NCI-H2196 treated with DMSO at 0.1 percent for 48 hours (cell line): ENCODE measurements around the gene RHBDL2.
"Not testable (repeated sequence)": the region's sequence is repeated elsewhere in the genome, so short reads cannot be mapped to it uniquely, and the experiment has no call there.

ENCODE experiments used
- DNase-seq: peaks from one replicate; lab custom pipeline; 2025; ENCODE audit not compliant: unreplicated experiment; lab: John Stamatoyannopoulos, UW

The RHBDL2 gene, protein sequence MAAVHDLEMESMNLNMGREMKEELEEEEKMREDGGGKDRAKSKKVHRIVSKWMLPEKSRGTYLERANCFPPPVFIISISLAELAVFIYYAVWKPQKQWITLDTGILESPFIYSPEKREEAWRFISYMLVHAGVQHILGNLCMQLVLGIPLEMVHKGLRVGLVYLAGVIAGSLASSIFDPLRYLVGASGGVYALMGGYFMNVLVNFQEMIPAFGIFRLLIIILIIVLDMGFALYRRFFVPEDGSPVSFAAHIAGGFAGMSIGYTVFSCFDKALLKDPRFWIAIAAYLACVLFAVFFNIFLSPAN

DNA sequence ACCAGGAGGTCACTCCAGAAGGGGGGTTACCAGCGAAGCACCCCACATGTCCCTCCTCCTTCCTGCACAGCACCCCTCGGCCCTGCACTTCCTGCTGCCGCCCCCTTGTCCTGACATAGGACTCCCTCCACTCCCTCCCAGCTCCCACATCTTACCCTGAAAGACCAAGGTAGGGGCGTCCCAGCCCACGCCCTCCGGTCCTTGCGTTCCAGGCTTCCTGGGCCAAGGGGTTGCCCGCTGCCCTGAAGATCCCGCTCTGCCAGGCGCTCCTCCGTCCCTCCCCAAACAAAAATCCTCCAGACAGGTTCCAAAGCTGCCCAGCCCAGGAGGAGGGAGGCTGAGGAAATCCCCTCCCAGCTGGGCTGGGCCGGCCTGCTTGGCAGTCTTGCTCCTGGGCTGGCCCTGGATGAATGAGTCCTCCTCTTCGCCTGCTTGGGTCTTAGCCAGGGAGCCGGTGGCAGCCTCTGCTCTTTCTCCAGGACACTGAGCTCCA is at the start of gene RHBDL2:
Gene RHBDL2, minus strand, starts transcription at position 304 of the 493 bp plus-strand sequence. CDS start 22,618 bp downstream, outside the sequence.
- DNase-seq = peak; percentile 17

DNA sequence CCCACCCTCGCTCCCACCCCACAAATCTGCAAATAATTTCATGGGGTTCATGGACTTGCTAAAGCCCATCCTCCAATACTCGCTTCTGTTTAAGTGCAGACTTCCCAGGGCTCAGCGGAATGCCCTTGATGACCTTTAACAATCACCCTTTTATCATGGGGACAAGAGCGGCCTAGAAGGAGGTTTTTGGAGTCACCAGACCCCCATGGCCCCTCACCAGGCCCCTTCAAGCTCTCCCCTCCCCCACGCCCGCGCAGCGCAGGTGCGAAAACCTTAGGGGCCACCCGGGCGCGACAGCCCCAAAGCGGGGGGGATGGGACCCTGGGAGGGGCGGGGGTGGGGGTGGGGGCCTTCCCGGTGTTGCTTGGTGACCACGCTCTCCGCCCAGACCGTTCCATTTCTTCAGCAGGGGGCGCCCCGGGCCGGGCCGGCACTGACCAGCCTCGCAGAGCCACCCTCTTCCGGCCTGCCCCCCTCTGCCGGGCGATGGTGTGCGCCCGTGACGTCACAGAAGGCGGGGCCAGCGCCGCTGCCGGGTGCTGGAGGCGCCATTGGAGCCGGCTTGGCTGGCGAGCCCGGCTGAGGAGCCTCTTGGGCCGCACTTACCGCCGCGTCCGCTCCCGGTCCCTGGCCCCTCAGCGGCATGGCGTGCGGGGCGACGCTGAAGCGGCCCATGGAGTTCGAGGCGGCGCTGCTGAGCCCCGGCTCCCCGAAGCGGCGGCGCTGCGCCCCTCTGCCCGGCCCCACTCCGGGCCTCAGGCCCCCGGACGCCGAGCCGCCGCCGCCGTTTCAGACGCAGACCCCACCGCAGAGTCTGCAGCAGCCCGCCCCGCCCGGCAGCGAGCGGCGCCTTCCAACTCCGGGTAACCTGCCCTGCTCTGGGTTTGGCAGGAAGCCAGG is 49.4 kb upstream of the RHBDL2 start, which contains the start of gene AKIRIN1:
Gene AKIRIN1, plus strand, starts transcription at position 539 of the 900 bp plus-strand sequence. Its CDS starts 105 bp downstream, at position 644.
- DNase-seq = peak; percentile 86

DNA sequence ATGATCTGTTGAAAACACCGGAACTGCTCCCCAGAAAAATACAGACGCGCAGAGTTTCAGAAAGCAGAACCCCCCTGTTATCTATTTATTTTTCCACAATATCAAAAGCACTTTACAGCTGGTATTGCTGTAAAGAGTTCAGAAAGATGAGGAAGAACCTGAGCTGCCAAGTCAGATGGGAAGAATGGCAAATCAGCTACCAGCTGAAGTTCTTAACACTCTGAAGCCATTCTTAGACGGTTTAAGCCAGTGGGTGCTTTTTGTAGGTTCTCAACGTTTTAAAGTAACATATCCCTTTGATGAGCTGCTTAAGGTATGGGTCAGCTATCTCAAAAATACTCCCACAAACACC is 48.7 kb upstream of the RHBDL2 start:
- DNase-seq = no peak

DNA sequence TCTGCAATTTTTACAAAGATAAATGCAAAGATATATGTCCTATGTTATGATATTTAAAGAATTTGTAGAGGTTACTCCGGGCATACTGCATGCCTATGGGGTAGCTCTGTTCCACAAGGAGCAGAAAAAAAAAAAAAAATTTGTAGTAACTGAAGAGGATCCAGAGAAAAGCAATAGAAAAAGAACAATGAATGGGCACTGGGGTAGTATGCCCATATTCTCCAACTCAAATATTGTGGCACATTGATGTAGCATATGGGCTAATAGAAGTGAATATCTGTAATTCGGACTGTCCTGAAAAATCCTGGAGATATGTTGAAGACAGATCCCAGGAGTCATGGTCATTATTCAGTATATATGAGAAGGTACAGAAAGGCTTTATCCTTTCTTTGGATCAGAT is 48.3 kb upstream of the RHBDL2 start:
- DNase-seq = no peak

DNA sequence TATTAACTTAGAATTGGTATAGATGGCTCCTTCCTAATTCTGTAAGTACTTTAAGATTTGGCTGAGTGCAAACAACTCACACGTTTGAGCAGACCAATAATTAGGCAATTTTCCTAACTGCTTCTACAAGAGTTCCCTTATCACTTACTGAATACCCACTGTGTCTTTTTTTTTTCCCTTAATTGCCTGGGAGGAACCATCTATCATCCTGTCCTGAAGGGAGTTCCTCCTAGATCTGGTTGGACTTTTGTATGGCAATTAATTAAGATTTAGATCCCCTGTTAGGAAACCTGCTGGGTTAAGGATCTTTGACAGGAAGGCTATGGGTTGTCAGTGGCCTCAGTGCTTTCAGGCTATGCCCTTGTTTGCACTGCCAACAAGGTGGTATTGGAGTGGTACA is 37.8 kb upstream of the RHBDL2 start:
- DNase-seq = not testable (repeated sequence)

DNA sequence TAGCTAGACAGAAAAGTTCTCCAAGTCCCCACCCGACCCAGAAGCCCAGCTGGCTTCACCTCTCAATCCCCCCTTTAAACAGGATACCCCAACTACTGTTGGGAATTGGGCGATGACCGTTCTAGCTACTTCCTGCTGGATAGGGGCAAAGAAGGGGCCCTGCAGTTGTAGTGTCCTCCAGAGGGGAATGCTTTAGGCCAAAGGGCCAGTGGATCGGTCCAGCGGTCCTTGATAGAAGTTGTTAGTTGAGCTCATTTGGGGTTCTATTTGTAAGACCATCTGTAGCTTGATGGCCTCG is 36.6 kb upstream of the RHBDL2 start:
- DNase-seq = not testable (repeated sequence)

DNA sequence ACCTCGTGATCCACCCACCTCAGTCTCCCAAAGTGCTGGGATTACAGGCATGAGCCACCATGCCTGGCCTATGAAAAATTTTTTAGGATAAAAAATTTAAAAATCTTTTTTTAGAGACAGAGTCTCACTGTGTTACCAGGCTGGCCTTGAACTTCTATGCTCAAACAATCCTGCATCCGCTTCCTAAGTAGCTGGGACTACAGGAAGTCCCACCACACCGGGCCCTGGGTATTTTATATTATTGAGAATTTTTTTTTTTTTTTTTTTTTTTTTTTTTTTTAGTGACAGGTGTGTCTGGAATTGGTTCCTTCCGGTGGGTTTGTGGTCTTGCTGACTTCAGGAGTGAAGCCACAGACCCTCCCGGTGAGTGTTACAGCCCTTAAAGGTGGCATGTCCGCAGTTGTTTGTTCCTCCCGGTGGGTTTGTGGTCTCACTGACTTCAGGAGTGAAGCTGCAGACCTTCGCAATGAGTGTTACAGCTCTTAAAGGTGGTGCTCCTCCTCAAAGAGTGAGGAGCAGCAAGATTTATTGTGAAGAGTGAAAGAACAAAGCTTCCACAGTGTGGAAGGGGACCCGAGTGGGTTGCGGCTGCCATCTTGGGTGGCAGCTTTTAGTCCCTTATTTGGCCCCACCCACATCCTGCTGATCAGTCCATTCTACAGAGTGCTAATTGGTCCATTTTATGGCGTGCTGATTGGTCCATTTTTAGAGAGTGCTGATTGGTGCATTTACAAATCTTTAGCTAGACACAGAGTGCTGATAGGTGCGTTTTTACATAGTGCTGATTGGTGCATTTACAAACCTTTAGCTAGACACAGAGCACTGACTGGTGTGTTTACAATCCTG is 36.0 kb upstream of the RHBDL2 start:
- not testable (repeated sequence) for DNase-seq

DNA sequence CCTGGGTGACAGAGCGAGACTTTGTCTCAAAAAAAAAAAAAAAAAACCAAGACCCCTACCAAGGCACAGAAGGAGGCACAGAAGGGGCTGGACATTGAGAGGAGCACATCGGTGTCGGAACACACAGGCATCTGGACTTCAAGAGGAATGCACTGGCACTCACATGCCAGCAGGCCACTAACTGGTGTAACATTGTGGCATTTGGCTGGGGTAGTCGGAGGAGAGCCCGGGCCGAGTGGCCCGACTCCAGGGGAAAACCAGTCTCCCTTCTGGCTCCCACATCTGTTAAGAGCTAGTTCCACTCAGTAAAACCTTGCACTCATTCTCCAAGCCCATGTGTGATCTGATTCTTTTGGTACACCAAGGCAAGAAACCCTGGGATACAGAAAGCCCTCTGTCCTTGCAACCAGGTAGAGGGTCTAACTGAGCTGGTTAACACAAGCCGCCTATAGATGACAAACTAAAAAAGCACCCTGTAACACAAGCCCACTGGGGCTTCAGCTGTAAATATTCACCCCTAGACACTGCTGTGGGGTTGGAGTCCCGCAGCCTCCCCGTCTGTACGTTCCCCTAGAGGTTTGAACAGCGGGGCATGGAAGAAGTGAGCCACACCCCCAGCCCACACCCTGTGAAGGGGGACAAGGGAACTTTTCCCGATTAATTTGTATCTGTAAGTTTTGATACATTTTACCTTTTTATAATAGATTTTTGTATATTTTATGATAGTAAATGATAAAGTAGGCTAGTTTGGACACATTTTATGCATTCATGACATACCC is 32.2 kb upstream of the RHBDL2 start:
- DNase-seq = no peak

DNA sequence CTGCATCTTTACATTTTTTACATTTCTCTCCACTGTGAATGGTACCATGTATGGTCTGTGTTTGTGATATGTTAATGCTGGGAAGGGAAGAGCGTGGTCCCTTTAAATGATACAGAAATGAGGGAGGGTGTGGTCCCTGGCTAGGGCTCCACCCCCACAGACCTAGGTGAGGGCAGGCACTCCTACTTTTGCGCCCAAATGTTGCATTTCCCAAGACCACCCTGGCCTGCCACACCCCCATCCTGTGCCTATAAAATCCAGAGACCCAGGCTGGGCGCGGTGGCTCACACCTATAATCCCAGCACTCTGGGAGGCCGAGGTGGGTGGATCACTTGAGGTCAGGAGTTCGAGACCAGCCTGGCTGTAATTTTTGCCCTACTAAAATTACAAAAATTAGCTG is 31.5 kb upstream of the RHBDL2 start:
- not testable (repeated sequence) for DNase-seq

DNA sequence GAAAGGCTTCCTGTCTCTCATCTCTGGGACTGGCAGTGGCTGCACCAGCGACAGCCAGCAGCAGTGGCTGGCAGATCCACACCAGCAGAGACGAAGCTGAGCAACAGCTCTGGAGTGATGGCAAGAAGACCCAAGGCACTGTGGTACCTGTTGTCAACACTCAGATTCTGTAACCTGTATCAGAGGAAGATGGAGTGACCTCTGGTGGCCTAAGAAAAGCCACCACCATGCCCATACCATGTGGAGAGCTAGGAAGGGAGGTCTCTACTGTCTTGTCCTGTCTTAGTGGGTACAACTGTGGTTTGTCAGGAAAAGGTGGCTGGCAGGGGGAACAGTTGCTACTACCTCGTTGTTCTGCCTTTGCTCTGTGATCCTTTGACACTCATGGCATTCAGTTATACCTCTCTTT is 22.5 kb upstream of the RHBDL2 start:
- no peak for DNase-seq

DNA sequence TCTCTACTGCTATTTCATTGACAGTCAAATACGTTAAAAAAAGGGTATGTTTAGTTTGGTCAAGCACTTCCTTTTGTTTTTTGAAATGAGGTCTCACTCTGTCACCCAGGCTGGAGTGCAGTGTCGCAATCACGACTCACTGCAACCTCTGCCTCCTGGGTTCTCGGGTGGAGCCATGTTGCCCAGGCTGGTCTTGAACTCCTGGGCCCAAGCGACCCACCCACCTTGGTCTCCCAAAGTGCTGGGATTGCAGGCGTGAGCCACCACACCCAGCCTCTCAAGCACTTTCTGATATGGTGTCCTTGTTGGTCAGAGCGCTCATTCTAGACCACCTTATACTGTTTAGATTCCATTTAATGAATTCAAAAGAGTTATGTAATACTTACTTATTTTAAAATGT is 20.9 kb upstream of the RHBDL2 start:
- no peak for DNase-seq

DNA sequence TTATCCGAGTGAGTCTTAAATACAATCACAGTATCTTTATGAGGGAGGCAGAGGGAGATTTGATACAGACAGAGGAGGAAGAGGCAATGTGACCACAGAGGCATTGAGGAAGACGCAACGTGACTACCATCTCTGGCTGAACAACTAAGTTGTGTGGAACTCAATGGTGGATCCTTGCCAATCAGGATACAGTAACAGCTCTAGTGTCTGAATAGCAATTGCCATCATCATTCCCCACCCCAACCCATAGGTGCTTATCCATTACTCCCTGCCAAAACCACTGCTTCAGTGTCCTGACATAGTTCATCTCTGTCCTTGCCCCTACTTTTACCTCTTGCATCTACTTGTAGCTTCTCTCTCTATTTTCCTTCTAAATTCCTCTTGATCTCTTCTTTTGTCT is 20.5 kb upstream of the RHBDL2 start:
- DNase-seq = no peak

DNA sequence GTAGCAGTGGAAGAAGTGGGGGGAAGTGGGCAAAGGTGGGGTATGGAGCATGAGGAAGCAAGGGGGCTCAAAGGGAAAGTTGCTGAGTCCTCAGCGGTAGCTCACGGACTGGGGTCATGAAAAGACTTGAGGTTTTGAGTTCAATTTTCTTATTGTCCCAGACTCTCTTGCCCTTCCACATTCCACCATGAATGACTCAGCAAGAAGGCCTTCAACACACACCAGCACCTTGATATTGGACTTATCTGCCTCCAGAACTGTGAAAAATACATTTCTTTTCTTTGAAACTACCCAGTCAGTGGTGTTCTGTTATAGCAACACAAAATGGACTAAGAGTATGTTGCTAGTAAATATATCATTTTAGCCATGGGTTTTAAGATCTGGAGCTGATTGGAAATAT is 17.3 kb upstream of the RHBDL2 start:
- DNase-seq = no peak

DNA sequence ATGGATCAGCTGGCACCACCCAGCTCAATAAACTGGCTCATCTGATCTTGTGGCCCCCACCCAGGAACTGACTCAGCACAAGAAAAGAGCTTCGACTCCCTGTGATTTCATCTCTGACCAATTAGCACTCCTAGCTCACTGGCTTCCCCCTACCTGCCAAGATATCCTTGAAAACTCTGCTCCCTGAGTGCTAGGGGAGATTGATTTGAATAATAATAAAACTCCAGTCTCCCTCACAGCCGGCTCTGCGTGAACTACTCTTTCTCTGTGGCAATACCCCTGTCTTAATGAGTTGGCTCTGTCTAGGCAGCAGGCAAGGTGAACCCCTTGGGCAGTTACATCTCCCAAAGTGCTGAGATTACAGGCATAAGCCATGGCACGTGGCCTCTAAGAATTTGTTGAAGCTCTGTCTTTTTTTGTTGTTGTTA is 11.8 kb upstream of the RHBDL2 start:
- no peak for DNase-seq

DNA sequence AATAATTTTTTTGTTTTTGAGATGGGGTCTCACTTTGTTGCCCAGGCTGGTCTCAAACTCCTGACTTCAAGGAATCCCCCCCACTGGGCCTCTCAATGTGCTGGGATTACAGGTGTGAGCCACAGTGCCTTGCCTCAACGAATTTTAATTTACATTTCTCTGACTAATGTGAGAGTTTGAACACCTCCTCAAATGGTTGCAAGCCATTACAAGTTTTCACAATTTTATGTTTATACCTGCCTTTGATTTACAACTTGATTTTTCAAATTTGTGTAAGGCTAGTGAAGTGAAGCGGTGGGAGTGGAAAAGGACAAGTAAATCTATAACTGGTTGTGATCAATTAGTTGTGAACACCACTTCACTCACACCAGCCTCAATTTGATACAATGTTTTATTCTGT is 8.9 kb upstream of the RHBDL2 start:
- DNase-seq = no peak

DNA sequence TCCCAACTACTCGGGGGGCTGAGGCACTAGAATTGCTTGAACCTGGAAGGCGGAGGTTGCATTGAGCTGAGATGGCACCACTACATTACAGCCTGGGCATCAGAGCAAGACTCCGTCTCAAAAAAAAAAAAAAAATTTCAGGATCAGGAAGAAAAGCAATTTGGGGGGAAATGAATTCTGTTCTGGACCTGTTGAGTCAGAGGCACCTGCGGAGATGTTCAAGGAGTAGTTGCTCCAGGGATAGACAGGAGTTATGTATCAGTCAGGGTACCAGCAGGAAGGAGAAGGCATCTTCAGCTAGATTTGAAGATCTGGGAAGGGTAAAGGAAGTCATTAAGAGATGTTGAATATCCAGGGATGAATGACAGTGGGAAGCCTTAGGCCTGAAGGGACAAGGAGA is 2.9 kb upstream of the RHBDL2 start:
- DNase-seq = no peak

DNA sequence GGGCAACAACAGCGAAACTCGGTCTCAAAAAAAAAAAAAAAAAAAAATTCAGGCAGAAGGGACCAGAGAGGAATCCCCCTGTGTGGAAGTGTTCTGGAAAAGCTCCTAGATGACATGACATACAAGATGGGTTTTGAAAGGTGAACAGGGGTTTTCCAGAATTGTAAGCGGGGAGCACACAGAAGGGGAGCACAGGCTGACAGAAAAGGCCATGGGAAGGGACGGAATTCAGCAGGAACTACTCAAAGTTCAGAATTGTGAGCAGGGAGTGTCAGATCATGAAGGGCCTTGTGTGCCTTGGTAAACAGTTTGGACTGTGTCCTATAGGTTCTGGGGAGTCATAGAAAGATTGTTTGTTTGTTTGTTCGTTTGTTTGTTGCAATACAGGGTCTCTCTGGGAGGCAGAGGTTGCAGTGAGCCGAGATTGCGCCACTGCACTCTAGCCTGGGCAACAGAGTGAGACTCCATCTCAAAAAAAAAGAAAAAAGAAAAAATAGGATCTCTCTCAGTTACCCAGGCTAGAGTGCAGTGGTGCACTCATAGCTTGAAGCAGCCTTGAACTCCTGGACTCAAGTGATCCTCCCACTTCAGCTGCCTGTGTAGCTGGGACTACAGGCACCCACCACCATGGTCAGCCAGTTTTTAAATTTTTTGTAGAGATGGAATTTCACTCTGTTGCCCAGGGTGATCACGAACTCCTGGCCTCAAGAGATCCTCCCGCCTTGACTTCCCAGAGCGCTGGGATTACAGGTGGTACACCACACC is 1.2 kb upstream of the RHBDL2 start:
- no peak for DNase-seq

DNA sequence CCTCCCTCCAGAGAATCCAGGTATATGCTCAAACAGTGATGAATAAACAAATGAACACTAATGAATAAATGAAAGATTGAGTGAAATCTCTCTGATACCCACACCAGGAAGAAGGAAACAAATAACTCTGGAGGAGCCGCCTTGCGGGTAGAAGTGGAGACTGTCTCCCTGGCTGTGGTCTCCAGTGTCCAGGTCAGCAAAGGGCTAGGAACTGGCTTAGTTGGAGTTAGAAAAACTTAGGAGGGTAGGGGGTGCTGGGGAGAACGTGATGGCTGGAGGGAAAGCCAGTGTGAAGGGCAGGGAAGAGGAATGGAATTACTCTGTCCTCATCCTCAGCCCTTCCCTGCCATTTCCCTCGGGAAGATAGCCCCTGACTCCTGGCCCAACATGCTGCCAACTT is 537 bp downstream of the RHBDL2 start:
- no peak for DNase-seq

DNA sequence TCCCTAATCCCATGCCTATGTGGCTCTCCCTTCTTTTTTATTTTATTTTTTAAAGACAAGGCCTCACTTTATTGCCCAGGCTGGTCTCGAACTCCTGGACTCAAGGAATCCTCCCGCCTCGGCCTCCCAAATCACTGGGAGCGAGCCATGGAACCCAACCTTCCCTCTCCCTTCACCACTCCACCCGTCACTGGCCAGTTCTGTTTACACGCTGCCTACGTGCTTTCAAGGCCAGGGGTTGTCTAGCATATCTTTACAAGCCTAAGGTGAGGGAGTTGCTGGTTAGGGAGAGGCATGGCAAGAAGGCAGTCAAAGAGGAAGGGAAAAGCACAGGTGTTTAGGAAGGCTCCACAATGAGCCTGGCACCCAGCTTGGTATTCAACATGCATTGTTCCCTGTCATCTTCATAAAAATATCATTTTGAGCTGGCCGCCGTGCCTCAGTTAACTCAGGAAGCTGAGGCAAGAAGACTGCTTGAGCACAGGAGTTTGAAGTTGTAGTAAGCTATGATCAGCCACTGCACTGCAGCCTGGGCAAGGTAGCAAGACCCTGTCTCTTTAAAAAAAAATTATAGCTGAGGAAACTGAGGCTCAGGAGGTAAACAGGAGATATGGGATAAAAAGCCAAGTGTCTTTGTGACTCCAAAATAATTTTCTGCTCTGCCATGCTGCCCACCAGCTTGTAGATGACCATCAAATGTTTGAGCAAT is 1.1 kb downstream of the RHBDL2 start:
- DNase-seq = no peak
